T-helper 2 cell treated with Interferon-gamma antibody and Interleukin-4, amounts not matched to agents 100 ng/mL and 5 ng/mL, for 36 hours (primary cell): ENCODE data around the gene NGLY1. TPM values are rescaled to one million over a fixed set of nuclear protein-coding genes. Genes with fewer than 3 reads are reported as not detected.

ENCODE experiments used
- intact Hi-C: fragments of 100-400 bp; cut with micrococcal nuclease; formaldehyde crosslinking; loops from one replicate; pipeline ENCODE4 v1.15.1; 2023
- total RNA-seq: library from RNA; stranded (reverse); gene quantifications from 2 replicates; pipeline ENCODE4 v1.2.3, GENCODE V29; 2022

NGLY1 gene
- 55.3 and 56.6 TPM in 2 replicates for total RNA-seq

- intact Hi-C loops, result loop anchor here (1.0 to 10.0 kb wide), 4 partner anchors 7 to 1838 kb away; partner anchors contain the start of genes NR1D2 and OXSM
Observed at GRCh38 chr3:25782938-25783660, at the start of gene NGLY1. Gene NGLY1, minus strand, starts transcription at chr3:25783443. Its CDS starts 53 bp downstream, at chr3:25783390.

GRCh38 chr3:25831578-25831977 lies 48.3 kb upstream of the NGLY1 start:
- intact Hi-C loops, result no loop called here

- intact Hi-C loops, result no loop called here
Observed at GRCh38 chr3:25830373-25831280, 47.4 kb upstream of the NGLY1 start.

GRCh38 chr3:25826510-25826909 lies 43.3 kb upstream of the NGLY1 start:
- intact Hi-C loops, result no loop called here

GRCh38 chr3:25823314-25823713 lies 40.1 kb upstream of the NGLY1 start:
- intact Hi-C loops, result no loop called here

GRCh38 chr3:25821746-25822573 lies 38.7 kb upstream of the NGLY1 start:
- intact Hi-C loops, result no loop called here

GRCh38 chr3:25820816-25821486 lies 37.7 kb upstream of the NGLY1 start:
- intact Hi-C loops, result no loop called here

GRCh38 chr3:25820366-25820765 lies 37.1 kb upstream of the NGLY1 start:
- intact Hi-C loops, result no loop called here

- intact Hi-C loops, result no loop called here
Observed at GRCh38 chr3:25818335-25818734, 35.1 kb upstream of the NGLY1 start.

GRCh38 chr3:25817638-25818037 lies 34.4 kb upstream of the NGLY1 start:
- intact Hi-C loops, result no loop called here

- intact Hi-C loops, result no loop called here
Observed at GRCh38 chr3:25817107-25817506, 33.9 kb upstream of the NGLY1 start.

GRCh38 chr3:25812644-25813043 lies 29.4 kb upstream of the NGLY1 start:
- intact Hi-C loops, result no loop called here

- intact Hi-C loops, result no loop called here
Observed at GRCh38 chr3:25804676-25805075, 21.4 kb upstream of the NGLY1 start.

- intact Hi-C loops, result no loop called here
Observed at GRCh38 chr3:25803833-25804232, 20.6 kb upstream of the NGLY1 start.

- intact Hi-C loops, result no loop called here
Observed at GRCh38 chr3:25801786-25802185, 18.5 kb upstream of the NGLY1 start.

GRCh38 chr3:25789596-25790556 lies 6.6 kb upstream of the NGLY1 start, which contains the start of gene OXSM:
Gene OXSM, plus strand, starts transcription at chr3:25790090. Its CDS starts 931 bp downstream, at chr3:25791021.
- intact Hi-C loops, result loop anchor here (1.0 to 10.0 kb wide), 3 partner anchors 8 to 1845 kb away; partner anchors contain the start of gene NR1D2

GRCh38 chr3:25789209-25789595 lies 6.0 kb upstream of the NGLY1 start:
- intact Hi-C loops, result loop anchor here (10.0 kb wide), 1 partner anchor 1844 kb away; the partner anchor contains the start of gene NR1D2

- intact Hi-C loops, result loop anchor here (10.0 kb wide), 1 partner anchor 1843 kb away; the partner anchor contains the start of gene NR1D2
Observed at GRCh38 chr3:25787689-25788088, 4.4 kb upstream of the NGLY1 start.

- intact Hi-C loops, result loop anchor here (10.0 kb wide), 1 partner anchor 1841 kb away; the partner anchor contains the start of gene NR1D2
Observed at GRCh38 chr3:25785826-25786225, 2.6 kb upstream of the NGLY1 start.
